Aorta (tissue), 5 donors: Measurements from ENCODE around the gene ZNHIT1. TPM values are rescaled to one million over a fixed set of nuclear protein-coding genes. Genes with fewer than 3 reads are reported as not detected.
"Not testable (repeated sequence)": the region's sequence is repeated elsewhere in the genome, so short reads cannot be mapped to it uniquely, and the experiment has no call there.

ENCODE experiments used
- ATAC-seq: fragments of 200-7000 bp; cut with Tn5 transposase; one replicate; pipeline ENCODE4 v1.9.1; 2022; ENCODE audit warnings: moderate library complexity; ENCODE audit not compliant: low FRiP score
- DNase-seq, 2 donors: peaks; one replicate each; pipeline ENCODE4 v3.0.0-alpha.2; 2020
- H3K27ac ChIP-seq, 2 donors: one replicate each; pipeline ENCODE4 v1.5.1; 2013; ENCODE audit warnings: low read length in 2 of 2, mild to moderate bottlenecking in 2 of 2, moderate library complexity in 2 of 2, control low read depth in 1 of 2, inconsistent platforms in 1 of 2, low read depth in 1 of 2
- H3K27me3 ChIP-seq, 2 donors: one replicate each; pipeline ENCODE4 v1.6.1; 2013; ENCODE audit warnings: control low read depth in 1 of 2, low read length in 1 of 2, mild to moderate bottlenecking in 1 of 2, moderate library complexity in 1 of 2; ENCODE audit not compliant: insufficient read depth in 2 of 2, control insufficient read depth in 1 of 2
- H3K36me3 ChIP-seq, 2 donors: one replicate each; pipeline ENCODE4 v1.6.1; 2013; ENCODE audit warnings: control low read depth in 1 of 2, low read length in 1 of 2, mild to moderate bottlenecking in 1 of 2; ENCODE audit not compliant: insufficient read depth in 2 of 2, control insufficient read depth in 1 of 2
- H3K4me1 ChIP-seq, 2 donors: one replicate each; pipeline ENCODE4 v1.6.1; 2013; ENCODE audit warnings: low read length in 2 of 2, control low read depth in 1 of 2, mild to moderate bottlenecking in 1 of 2, moderate library complexity in 1 of 2; ENCODE audit not compliant: insufficient read depth in 2 of 2, control insufficient read depth in 1 of 2
- H3K4me3 ChIP-seq, 2 donors: one replicate each; pipeline ENCODE4 v1.5.1; 2013; ENCODE audit warnings: low read length in 2 of 2, control low read depth in 1 of 2, mild to moderate bottlenecking in 1 of 2
- H3K9me3 ChIP-seq: one replicate; pipeline ENCODE4 v1.6.1; 2013; ENCODE audit warnings: mild to moderate bottlenecking, low read length; ENCODE audit not compliant: control insufficient read depth
- WGBS, 2 donors: extraction: QIAGEN DNeasy Blood & Tissue Kit; methylation state at CpG; one replicate each; pipeline ENCODE4 v1.1.7; 2013; 5-methylcytosine and 5-hydroxymethylcytosine counted together
- intact Hi-C, 2 donors: fragments of 100-400 bp; cut with DNase I; formaldehyde crosslinking; loops; one replicate each; pipeline versions ENCODE4 v1.14.2 to v1.15.0; 2022
- polyA plus RNA-seq, 2 donors: library from polyadenylated mRNA; stranded (reverse); fragments of 200-250 nt; gene quantifications; one replicate each; pipeline ENCODE4 v1.2.3, GENCODE V29; 2013
- total RNA-seq, 2 donors: library from RNA; stranded (reverse); fragmentation: NEBNext Ultra II Directional; extraction: Animal tissue kit (Norgen Biotek cat#: 25700); gene quantifications; one replicate each; pipeline ENCODE4 v1.2.1, GENCODE V29; 2021
- donor health status: healthy with polysubstance abuse.
- donor health status: Bipolar disorder and iron deficiency.
- donor health status: DM: no; HTN: no; CAD: no.
- donor health status: DM: no; HTN: no; CAD: no.
- donor health status: DM: yes; HTN: yes; CAD: no.

Gene ZNHIT1
- total and polyA plus RNA-seq, 4 donors = 48.7 to 114 (median 75.1) TPM

- H3K9me3 ChIP-seq = no peaks in the 10 kb centered on the region
- 58 to 84% methylated on average over 2 of the region's 2 CpGs for WGBS, 2 donors
- no peak overlapping the region for H3K4me3 ChIP-seq
- ATAC-seq = no peak
- H3K36me3 ChIP-seq = no peaks in the 10 kb centered on the region
- H3K27me3 ChIP-seq = no peaks in the 10 kb centered on the region
- H3K4me1 ChIP-seq = no peaks in the 10 kb centered on the region
- no peak for DNase-seq
- no peak overlapping the region for H3K27ac ChIP-seq
- intact Hi-C loops = no loop called here
Measured at GRCh38 chr7:101200504-101200861, 17.5 kb upstream of the ZNHIT1 start.

DNA sequence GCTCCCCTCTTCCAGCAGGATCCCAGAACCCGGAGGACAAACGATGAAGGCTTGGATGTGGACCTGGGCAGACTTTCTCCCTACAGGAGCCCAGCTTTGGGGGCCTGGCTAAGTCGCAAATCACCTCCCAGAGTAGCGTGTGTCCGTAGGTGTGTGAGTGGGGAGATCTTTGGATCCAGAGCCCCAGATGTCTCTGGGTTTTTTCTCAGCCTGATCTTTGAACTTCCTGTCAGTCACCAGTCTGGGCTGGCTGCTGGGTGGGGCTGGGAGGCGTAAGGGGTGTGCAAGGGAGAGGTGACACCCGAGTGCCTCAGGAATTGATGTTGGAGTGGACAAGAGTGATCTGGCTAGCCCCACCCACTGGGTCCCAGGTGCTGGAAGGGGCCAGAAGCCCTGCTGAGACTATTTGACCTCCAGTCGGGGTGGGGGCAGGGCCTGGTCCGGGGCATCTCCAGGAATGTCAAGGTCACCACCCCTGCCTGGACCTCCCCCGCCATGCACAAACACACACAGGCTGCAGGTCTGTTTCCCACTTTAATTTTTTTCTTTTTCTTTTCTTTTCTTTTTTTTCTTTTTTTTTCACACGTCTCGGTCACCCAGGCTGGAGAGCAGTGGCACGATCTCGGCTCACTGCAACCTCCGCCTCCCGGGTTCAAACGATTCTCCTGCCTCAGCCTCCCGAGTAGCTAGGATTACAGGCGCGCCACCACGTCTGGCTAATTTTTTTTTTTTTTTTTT lies 16.9 kb upstream of the ZNHIT1 start, which contains the start of gene MOGAT3:
Gene MOGAT3 (minus strand): TSS at position 175 of the 738 bp plus-strand sequence. CDS start 182 bp downstream, outside the sequence.
- no peak for ATAC-seq
- intact Hi-C loops = no loop called here
- 26 to 29% methylated on average over 21 of the region's 21 CpGs for WGBS, 2 donors

DNA sequence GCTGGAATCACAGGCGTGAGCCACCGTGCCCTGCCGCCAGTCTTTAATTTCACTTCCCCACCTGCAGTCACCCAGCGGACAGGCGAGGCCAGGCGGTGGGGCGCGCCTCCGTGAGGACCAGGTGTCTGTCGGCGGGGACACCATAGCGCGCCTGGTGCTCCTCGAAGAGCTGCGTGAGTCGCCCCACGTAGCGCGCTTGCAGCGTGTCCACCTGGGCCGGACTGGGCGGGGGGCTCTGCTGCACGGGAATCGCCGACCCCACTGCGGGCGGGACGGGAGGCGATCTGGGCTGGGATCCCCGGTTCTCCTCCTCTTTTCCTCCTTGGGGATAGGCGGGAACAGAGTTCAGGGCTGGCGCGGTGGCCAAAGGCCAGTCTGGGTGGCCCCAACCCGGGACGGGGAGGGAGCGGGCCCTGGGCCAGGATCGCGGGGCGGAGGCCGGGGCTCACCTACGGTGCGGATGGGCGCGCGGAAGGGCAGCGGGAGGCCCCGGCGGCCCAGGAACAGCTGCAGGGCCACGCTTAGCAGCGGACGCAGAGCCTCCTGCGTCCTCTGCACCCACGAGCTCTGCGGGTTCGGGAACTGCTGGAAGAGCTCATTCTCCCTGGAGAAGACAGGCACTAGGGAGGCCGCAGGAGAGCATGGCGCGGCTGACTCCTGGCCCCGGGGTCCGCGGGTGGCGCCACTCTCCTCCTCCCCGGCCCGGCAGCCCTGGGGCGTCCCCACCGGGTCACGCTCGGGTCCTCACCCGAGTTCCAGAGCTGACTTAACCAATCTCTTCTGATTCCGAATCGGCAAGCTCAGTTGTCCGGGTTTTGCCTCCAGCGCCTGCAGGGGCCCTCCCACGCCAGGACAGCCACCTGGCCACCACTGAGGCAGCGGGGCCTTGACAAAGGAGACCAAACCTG lies 16.0 kb upstream of the ZNHIT1 start:
- ATAC-seq (no peak), DNase-seq (no peak)
- H3K27me3 ChIP-seq = no peaks in the 10 kb centered on the region
- no peaks in the 10 kb centered on the region for H3K9me3 ChIP-seq
- intact Hi-C loops = no loop called here
- H3K4me3 ChIP-seq = no peak overlapping the region
- no peaks in the 10 kb centered on the region for H3K36me3 ChIP-seq
- WGBS, 2 donors = 6 to 7% methylated on average over 65 to 75 of the region's 75 CpGs
- no peak overlapping the region for H3K27ac ChIP-seq
- no peaks in the 10 kb centered on the region for H3K4me1 ChIP-seq

More for the DNA sequence above, 16.9 kb upstream of the ZNHIT1 start, which contains the start of gene MOGAT3:
- no peaks in the 10 kb centered on the region for H3K4me1 ChIP-seq
- no peak within 1 kb of the TSS for H3K4me3 ChIP-seq
- no peak within 1 kb of the TSS for H3K27ac ChIP-seq
- no peak for DNase-seq
- no peaks in the 10 kb centered on the region for H3K36me3 ChIP-seq
- H3K9me3 ChIP-seq = no peaks in the 10 kb centered on the region
- H3K27me3 ChIP-seq = no peaks in the 10 kb centered on the region

DNA sequence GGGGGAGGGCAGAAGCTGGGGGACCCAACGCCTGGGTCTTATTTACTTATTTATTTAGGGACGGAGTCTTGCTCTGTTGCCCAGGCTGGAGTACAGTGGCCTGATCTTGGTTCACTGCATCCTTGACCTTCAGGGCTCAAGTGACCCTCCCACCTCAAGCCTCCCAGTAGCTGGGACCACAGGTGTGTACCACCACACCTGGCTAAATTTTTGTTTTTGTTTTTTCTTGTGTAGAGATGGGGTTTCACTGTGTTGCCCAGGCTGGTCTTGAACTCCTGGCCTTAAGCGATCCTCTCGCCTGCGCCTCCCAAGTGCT lies 15.4 kb upstream of the ZNHIT1 start:
- Histone ChIP-seq H3K36me3 (no peaks in the 10 kb centered on the region), H3K27ac (no peak overlapping the region), H3K9me3 (no peaks in the 10 kb centered on the region), H3K4me1 (no peaks in the 10 kb centered on the region), H3K4me3 (no peak overlapping the region), H3K27me3 (no peaks in the 10 kb centered on the region)
- DNase-seq (no peak), ATAC-seq (no peak)
- intact Hi-C loops = no loop called here
- 79 to 84% methylated on average over 5 of the region's 5 CpGs for WGBS, 2 donors

DNA sequence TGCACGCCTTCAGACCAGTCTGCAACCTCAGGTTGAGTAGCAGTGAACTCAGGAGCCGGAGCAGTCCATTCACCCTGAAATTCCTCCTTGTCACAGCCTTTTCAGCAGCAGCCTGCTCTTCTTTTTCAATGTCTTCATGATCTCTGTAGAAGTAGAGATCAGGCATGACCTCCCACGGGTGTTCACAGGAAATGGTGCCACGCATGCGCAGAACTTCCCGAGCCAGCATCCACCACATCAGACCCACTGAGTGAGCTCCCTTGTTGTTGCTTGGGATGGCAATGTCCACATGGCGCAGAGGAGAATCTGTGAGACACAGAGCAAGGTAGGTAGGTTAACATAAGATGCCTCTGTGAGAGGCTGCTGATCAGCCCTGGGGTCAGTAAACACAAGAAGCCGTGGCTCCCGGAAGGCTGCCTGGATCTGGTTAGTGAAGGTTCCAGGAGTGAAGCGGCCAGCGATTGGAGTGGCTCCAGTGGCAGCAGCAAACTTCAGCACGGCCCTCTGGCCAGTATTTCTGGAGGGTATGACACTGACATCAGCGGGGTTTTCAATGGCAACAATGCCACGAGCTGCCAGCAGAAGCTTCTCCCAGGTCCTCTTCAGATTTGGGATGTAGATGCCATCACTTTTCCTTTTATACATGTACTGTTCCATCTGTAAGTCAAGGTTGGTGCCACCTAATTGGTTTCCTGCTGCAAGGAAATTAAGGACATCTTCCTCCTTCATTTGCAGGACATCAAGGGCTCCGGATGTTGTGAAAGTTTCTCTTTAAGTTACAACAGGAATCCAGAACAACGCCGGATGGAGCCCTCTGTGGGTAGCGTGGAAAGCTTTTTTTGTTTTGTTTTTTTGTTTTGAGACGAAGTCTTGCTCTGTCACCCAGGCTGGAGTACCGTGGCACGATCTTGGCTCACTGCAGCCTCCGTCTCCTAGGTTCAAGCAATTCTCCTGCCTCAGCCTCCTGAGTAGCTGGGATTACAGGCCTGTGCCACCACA lies 13.9 kb upstream of the ZNHIT1 start:
- H3K4me1 ChIP-seq, H3K27me3 ChIP-seq, H3K27ac ChIP-seq, H3K4me3 ChIP-seq, H3K9me3 ChIP-seq, H3K36me3 ChIP-seq, ATAC-seq, intact Hi-C loops, DNase-seq: not testable (repeated sequence)
- WGBS, 2 donors = 67 to 68% methylated on average over 22 of the region's 22 CpGs

DNA sequence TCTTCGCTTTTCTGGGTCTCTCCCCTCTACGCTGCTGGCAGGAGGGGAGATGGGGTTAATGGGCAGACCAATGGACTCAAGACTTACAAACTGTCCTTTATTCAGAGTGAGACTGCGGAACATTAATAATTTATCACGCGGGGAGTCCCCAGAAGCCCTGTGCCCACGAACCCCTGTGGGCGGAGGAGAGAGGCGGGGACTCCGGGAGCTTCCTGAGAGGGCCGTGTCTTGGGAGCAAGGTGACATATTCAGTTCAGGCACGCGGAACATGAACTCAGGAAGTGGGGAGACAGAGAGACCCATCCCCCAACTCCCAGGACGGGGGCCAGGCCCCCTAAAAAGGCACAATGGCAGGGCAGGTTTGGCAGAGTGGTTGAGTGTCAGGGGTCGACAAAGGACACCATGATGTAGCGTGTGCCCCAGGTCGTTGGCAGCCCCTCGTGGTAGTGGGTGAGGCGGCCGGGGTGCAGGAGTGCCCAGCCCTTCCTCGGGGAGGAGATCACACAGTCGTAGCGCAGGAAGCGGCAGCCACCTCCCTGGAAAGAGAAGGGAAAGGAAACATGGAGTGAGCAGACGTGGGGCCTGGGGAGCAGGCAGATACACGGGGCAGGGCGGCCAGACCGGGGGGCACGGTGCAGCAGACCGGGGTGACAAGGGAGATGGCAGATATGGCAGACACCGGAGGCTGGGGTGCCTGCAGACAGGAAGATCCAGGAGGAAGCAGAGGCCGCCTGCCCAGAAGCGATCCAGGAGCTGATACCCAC lies 11.9 kb upstream of the ZNHIT1 start:
- Histone ChIP-seq H3K4me1 (no peaks in the 10 kb centered on the region), H3K36me3 (peaks cover 0 to 4% of the 10 kb centered on the region in 2 donors), H3K4me3 (no peak overlapping the region), H3K27ac (no peak overlapping the region), H3K27me3 (no peaks in the 10 kb centered on the region), H3K9me3 (no peaks in the 10 kb centered on the region)
- 86 to 88% methylated on average over 32 of the region's 32 CpGs for WGBS, 2 donors
- DNase-seq = no peak
- ATAC-seq = no peak
- intact Hi-C loops = no loop called here

DNA sequence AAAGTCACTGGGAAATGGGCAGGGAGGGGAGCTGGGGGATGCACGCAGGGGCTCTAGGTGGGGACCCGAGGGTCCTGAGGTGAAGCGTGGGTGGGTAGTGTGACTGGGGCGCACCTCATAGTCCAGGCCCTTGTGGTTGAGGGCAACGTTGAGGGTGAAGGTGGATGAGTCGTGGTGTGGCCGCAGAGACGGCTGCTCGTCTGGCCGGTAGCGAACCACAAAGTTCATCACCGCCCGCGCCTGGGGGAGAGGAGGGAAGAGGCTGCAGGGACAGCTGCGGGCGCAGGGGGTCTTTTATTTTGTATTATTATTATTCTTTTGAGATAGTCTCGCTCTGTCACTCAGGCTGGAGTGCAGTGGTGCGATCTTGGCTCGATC lies 11.3 kb upstream of the ZNHIT1 start:
- intact Hi-C loops = no loop called here

DNA sequence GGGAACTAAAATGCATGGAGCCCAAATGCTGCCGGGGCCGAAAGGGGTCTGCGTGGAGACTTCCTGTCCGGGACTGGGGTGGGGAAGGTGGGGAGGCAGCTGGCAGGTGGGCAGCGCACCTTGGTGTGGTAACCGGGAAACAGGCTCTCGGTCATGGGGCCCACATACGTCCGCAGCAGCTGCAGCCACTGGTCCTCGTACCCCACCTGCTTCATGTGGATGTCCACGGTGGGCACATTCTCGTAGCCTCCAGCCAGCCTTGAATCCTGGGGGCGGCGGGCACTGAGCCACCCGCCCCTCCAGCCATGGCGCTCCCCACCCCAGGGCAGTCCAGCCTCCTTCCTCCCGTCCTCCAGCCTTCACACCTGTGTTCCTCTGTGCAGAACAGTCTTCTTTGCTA lies 10.5 kb upstream of the ZNHIT1 start:
- H3K4me1 ChIP-seq = no peaks in the 10 kb centered on the region
- H3K27me3 ChIP-seq = no peaks in the 10 kb centered on the region
- whole genome bisulfite sequencing, 2 donors = 88 to 91% methylated on average over 13 to 17 of the region's 17 CpGs
- no peak overlapping the region for H3K4me3 ChIP-seq
- peaks cover 0 to 7% of the 10 kb centered on the region in 2 donors for H3K36me3 ChIP-seq
- H3K27ac ChIP-seq = no peak overlapping the region
- DNase-seq = no peak
- H3K9me3 ChIP-seq = no peaks in the 10 kb centered on the region
- peak; percentile 20 for ATAC-seq
- intact Hi-C loops = no loop called here

More for the DNA sequence above, 11.3 kb upstream of the ZNHIT1 start:
- DNase-seq (no peak), ATAC-seq (no peak)
- Histone ChIP-seq H3K27ac (no peak overlapping the region), H3K4me3 (no peak overlapping the region), H3K9me3 (no peaks in the 10 kb centered on the region), H3K4me1 (no peaks in the 10 kb centered on the region), H3K27me3 (no peaks in the 10 kb centered on the region), H3K36me3 (peaks cover 0 to 4% of the 10 kb centered on the region in 2 donors)
- WGBS, 2 donors = 89 to 90% methylated on average over 19 of the region's 19 CpGs
